Activated CD4-positive, alpha-beta memory T cell treated with anti-CD3 and anti-CD28 coated beads, Interleukin-2, amount 10 ng/mL, durations not matched to agents 7 days and 5 days (primary cell): Measurements from ENCODE around the gene GCG. TPM values are rescaled to one million over a fixed set of nuclear protein-coding genes. Genes with fewer than 3 reads are reported as not detected.

Experiments used
- CTCF ChIA-PET: fragments of 350-600 bp; sonication (Branson Sonifier 250); formaldehyde crosslinking; loops from one replicate; lab custom pipeline; 2021; ENCODE audit warnings: antibody characterized with exemption, inconsistent platforms; lab: Charles Lee
- POLR2A ChIA-PET: fragments of 350-600 bp; sonication (Branson Sonifier 250); formaldehyde crosslinking; loops from one replicate; lab custom pipeline; 2021; ENCODE audit warnings: antibody characterized with exemption; lab: Charles Lee
- DNase-seq: peaks from one replicate; pipeline ENCODE4 v3.0.0-alpha.2; 2020
- H3K27ac Mint-ChIP-seq: one replicate; pipeline ENCODE4 v1.8.0; 2021; ENCODE audit warnings: mild to moderate bottlenecking, mixed read lengths
- H3K27me3 Mint-ChIP-seq: one replicate; pipeline ENCODE4 v1.8.0; 2021; ENCODE audit warnings: mixed read lengths
- H3K36me3 Mint-ChIP-seq: one replicate; pipeline ENCODE4 v1.8.0; 2021; ENCODE audit warnings: low read depth, mixed read lengths
- H3K4me1 Mint-ChIP-seq: one replicate; pipeline ENCODE4 v1.8.0; 2021; ENCODE audit warnings: mixed read lengths
- H3K4me3 Mint-ChIP-seq: one replicate; pipeline ENCODE4 v1.8.0; 2021; ENCODE audit warnings: mild to moderate bottlenecking, mixed read lengths
- H3K9me3 Mint-ChIP-seq: one replicate; pipeline ENCODE4 v1.8.0; 2021; ENCODE audit warnings: mixed read lengths
- total RNA-seq, 2 experiments: library from RNA; stranded (reverse); gene quantifications; one replicate each; pipeline ENCODE4 v1.2.3, GENCODE V29; 2021

GCG gene
- total RNA-seq, 2 experiments from 2014 or later = not detected

- no peak overlapping the region for H3K27ac Mint-ChIP-seq
- H3K9me3 Mint-ChIP-seq = no peaks in the 10 kb centered on the region
- ChIA-PET CTCF (no interaction called here), POLR2A (no interaction called here)
- no peak overlapping the region for H3K4me3 Mint-ChIP-seq
- DNase-seq = no peak
- H3K36me3 Mint-ChIP-seq = no peaks in the 10 kb centered on the region
- peaks cover 4% of the 10 kb centered on the region for H3K4me1 Mint-ChIP-seq
- peaks cover 14% of the 10 kb centered on the region for H3K27me3 Mint-ChIP-seq
These were observed 22.7 kb upstream of the GCG start for GRCh38 chr2:162174746-162175145.

- Mint-ChIP-seq H3K9me3 (no peaks in the 10 kb centered on the region), H3K36me3 (no peaks in the 10 kb centered on the region), H3K27ac (no peak overlapping the region), H3K4me3 (no peak overlapping the region), H3K4me1 (peaks cover 4% of the 10 kb centered on the region), H3K27me3 (peaks cover 26% of the 10 kb centered on the region)
- ChIA-PET CTCF (no interaction called here), POLR2A (no interaction called here)
- DNase-seq = no peak
These were observed 20.8 kb upstream of the GCG start for GRCh38 chr2:162172802-162173370.

GRCh38 chr2:162166745-162167144, 14.7 kb upstream of the GCG start:
- Mint-ChIP-seq H3K9me3 (no peaks in the 10 kb centered on the region), H3K4me3 (no peak overlapping the region), H3K4me1 (peaks cover 8% of the 10 kb centered on the region), H3K36me3 (no peaks in the 10 kb centered on the region), H3K27me3 (peaks cover 14% of the 10 kb centered on the region), H3K27ac (no peak overlapping the region)
- DNase-seq = no peak
- CTCF ChIA-PET = interaction anchor here (0.6 to 1.4 kb wide), 4 partner anchors 10 to 287 kb away, joined by 3 to 5 read pairs (median 4); no protein-coding TSS in a partner anchor
- POLR2A ChIA-PET = no interaction called here

- ChIA-PET CTCF (interaction anchor here (0.6 to 1.4 kb wide), 3 partner anchors 10 to 287 kb away, joined by 3 to 4 read pairs (median 3); no protein-coding TSS in a partner anchor), POLR2A (no interaction called here)
- peaks cover 14% of the 10 kb centered on the region for H3K27me3 Mint-ChIP-seq
These were observed 14.1 kb upstream of the GCG start for GRCh38 chr2:162166174-162166573.

GRCh38 chr2:162164802-162165201, 12.8 kb upstream of the GCG start:
- Mint-ChIP-seq H3K27ac (no peak overlapping the region), H3K27me3 (peaks cover 18% of the 10 kb centered on the region), H3K4me1 (peaks cover 4% of the 10 kb centered on the region), H3K4me3 (no peak overlapping the region), H3K9me3 (no peaks in the 10 kb centered on the region), H3K36me3 (no peaks in the 10 kb centered on the region)
- no peak for DNase-seq
- CTCF ChIA-PET = no interaction called here
- POLR2A ChIA-PET = no interaction called here

More at GRCh38 chr2:162166174-162166573, 14.1 kb upstream of the GCG start:
- H3K27ac Mint-ChIP-seq = no peak overlapping the region
- no peak for DNase-seq
- H3K36me3 Mint-ChIP-seq = no peaks in the 10 kb centered on the region
- no peak overlapping the region for H3K4me3 Mint-ChIP-seq
- H3K9me3 Mint-ChIP-seq = no peaks in the 10 kb centered on the region
- H3K4me1 Mint-ChIP-seq = peaks cover 8% of the 10 kb centered on the region

- no peaks in the 10 kb centered on the region for H3K9me3 Mint-ChIP-seq
- ChIA-PET CTCF (interaction anchor here (1.6 kb wide), 1 partner anchor 61 kb away, joined by 5 read pairs; no protein-coding TSS in a partner anchor), POLR2A (no interaction called here)
- no peak for DNase-seq
- H3K4me3 Mint-ChIP-seq = no peak overlapping the region
- H3K36me3 Mint-ChIP-seq = no peaks in the 10 kb centered on the region
- H3K27ac Mint-ChIP-seq = no peak overlapping the region
- no peaks in the 10 kb centered on the region for H3K4me1 Mint-ChIP-seq
- peaks cover 24% of the 10 kb centered on the region for H3K27me3 Mint-ChIP-seq
These were observed 7.4 kb upstream of the GCG start for GRCh38 chr2:162159446-162159845.

- H3K27me3 Mint-ChIP-seq = peaks cover 35% of the 10 kb centered on the region
- H3K27ac Mint-ChIP-seq = no peak overlapping the region
- no peaks in the 10 kb centered on the region for H3K36me3 Mint-ChIP-seq
- DNase-seq = no peak
- ChIA-PET CTCF (interaction anchor here (1.0 to 1.8 kb wide), 6 partner anchors 10 to 142 kb away, joined by 3 to 7 read pairs (median 4); no protein-coding TSS in a partner anchor), POLR2A (no interaction called here)
- H3K9me3 Mint-ChIP-seq = no peaks in the 10 kb centered on the region
- H3K4me1 Mint-ChIP-seq = peaks cover 1% of the 10 kb centered on the region
- H3K4me3 Mint-ChIP-seq = no peak overlapping the region
These were observed 4.1 kb upstream of the GCG start for GRCh38 chr2:162156149-162156548.

- ChIA-PET CTCF (interaction anchor here (1.0 to 1.8 kb wide), 5 partner anchors 14 to 143 kb away, joined by 3 to 7 read pairs (median 4); no protein-coding TSS in a partner anchor), POLR2A (no interaction called here)
- Mint-ChIP-seq H3K9me3 (no peaks in the 10 kb centered on the region), H3K4me3 (no peak overlapping the region), H3K36me3 (no peaks in the 10 kb centered on the region), H3K4me1 (peaks cover 1% of the 10 kb centered on the region), H3K27me3 (peaks cover 35% of the 10 kb centered on the region), H3K27ac (no peak overlapping the region)
- DNase-seq = no peak
These were observed 3.0 kb upstream of the GCG start for GRCh38 chr2:162155093-162155492.

GRCh38 chr2:162153608-162154224, 1.7 kb upstream of the GCG start:
- CTCF ChIA-PET = interaction anchor here (0.6 to 2.2 kb wide), 17 partner anchors 9 to 567 kb away, joined by 3 to 15 read pairs (median 4); no protein-coding TSS in a partner anchor
- Mint-ChIP-seq H3K9me3 (no peaks in the 10 kb centered on the region), H3K27me3 (peaks cover 33% of the 10 kb centered on the region), H3K36me3 (no peaks in the 10 kb centered on the region), H3K27ac (no peak overlapping the region), H3K4me3 (no peak overlapping the region), H3K4me1 (peaks cover 1% of the 10 kb centered on the region)
- peak; percentile 63 for DNase-seq
- POLR2A ChIA-PET = no interaction called here

GRCh38 chr2:162149940-162150339, 2.1 kb downstream of the GCG start:
- peaks cover 45% of the 10 kb centered on the region for H3K27me3 Mint-ChIP-seq
- H3K9me3 Mint-ChIP-seq = no peaks in the 10 kb centered on the region
- no peaks in the 10 kb centered on the region for H3K36me3 Mint-ChIP-seq
- ChIA-PET CTCF (interaction anchor here (1.6 kb wide), 1 partner anchor 27 kb away, joined by 4 read pairs; no protein-coding TSS in a partner anchor), POLR2A (no interaction called here)
- no peak for DNase-seq
- no peak overlapping the region for H3K4me3 Mint-ChIP-seq
- peaks cover 1% of the 10 kb centered on the region for H3K4me1 Mint-ChIP-seq
- no peak overlapping the region for H3K27ac Mint-ChIP-seq

- ChIA-PET POLR2A (no interaction called here), CTCF (interaction anchor here (1.1 to 1.6 kb wide), 3 partner anchors 27 to 185 kb away, joined by 3 to 7 read pairs (median 4); no protein-coding TSS in a partner anchor)
- Mint-ChIP-seq H3K9me3 (no peaks in the 10 kb centered on the region), H3K4me1 (peaks cover 1% of the 10 kb centered on the region), H3K4me3 (no peak overlapping the region), H3K36me3 (no peaks in the 10 kb centered on the region), H3K27ac (no peak overlapping the region), H3K27me3 (peaks cover 42% of the 10 kb centered on the region)
- DNase-seq = no peak
These were observed 2.6 kb downstream of the GCG start for GRCh38 chr2:162149466-162149865.

- CTCF ChIA-PET = interaction anchor here (1.1 to 1.6 kb wide), 4 partner anchors 26 to 186 kb away, joined by 3 to 7 read pairs (median 4); no protein-coding TSS in a partner anchor
These were observed 3.1 kb downstream of the GCG start for GRCh38 chr2:162148956-162149355.

GRCh38 chr2:162143969-162144368, 8.1 kb downstream of the GCG start:
- H3K9me3 Mint-ChIP-seq = no peaks in the 10 kb centered on the region
- ChIA-PET CTCF (no interaction called here), POLR2A (no interaction called here)
- H3K27ac Mint-ChIP-seq = no peak overlapping the region
- peaks cover 38% of the 10 kb centered on the region for H3K27me3 Mint-ChIP-seq
- no peaks in the 10 kb centered on the region for H3K4me1 Mint-ChIP-seq
- H3K4me3 Mint-ChIP-seq = no peak overlapping the region
- DNase-seq = no peak
- no peaks in the 10 kb centered on the region for H3K36me3 Mint-ChIP-seq

More at GRCh38 chr2:162148956-162149355, 3.1 kb downstream of the GCG start:
- POLR2A ChIA-PET = no interaction called here
- peaks cover 1% of the 10 kb centered on the region for H3K4me1 Mint-ChIP-seq
- no peak overlapping the region for H3K4me3 Mint-ChIP-seq
- H3K9me3 Mint-ChIP-seq = no peaks in the 10 kb centered on the region
- H3K27me3 Mint-ChIP-seq = peaks cover 42% of the 10 kb centered on the region
- no peak overlapping the region for H3K27ac Mint-ChIP-seq
- H3K36me3 Mint-ChIP-seq = no peaks in the 10 kb centered on the region
- no peak for DNase-seq
